GM19351 (cell line): ENCODE measurements around the gene ZMIZ2.

Source experiments
- ATAC-seq: cut with Tn5 transposase; IDR thresholded peaks from one replicate; pipeline ENCODE4 v1.9.1; 2021; ENCODE audit warnings: mild to moderate bottlenecking, moderate library complexity; ENCODE audit not compliant: unreplicated experiment

The ZMIZ2 gene

DNA sequence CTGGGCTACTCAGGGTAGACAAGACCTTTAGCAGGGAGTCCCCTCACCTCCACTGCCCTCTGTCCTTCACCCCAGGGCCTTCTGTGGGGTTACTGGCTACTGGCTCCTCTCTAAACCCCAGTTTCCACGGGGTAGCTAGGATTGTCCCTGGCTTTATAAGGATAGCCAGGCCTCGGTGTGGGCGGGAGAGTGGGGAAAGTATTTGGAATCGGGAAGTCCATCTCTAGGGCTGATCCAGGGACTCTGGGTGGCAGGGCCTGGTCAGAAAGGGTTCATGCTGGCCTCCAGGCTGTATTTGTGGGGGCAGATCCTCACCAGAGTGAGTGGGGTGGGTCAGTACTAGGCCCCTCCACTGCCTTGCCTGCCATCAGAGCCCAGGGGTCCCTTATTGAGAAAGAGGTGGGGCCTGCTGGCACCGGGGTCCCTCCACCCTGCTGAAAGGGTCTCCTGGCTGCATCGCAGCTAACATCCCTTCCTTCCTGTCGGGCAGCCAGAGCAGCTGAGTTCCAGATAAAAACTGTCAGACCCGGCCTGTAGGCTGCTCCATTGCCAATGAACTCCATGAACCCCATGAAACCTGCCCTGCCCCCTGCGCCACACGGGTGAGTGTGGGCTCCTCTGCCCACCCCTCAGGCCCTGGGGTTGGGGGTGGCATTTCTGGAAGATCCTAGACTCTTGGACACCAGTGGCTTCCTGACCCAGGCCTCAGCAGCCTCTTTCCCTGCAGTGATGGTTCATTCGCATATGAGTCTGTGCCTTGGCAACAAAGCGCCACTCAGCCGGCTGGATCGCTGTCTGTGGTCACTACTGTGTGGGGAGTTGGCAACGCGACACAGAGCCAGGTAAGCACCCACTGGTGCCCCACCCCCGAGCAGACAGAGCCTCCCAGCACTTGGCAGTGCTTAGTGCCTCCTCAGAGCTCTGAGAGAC, 7.3 kb downstream of the ZMIZ2 start:
- no peak for ATAC-seq

DNA sequence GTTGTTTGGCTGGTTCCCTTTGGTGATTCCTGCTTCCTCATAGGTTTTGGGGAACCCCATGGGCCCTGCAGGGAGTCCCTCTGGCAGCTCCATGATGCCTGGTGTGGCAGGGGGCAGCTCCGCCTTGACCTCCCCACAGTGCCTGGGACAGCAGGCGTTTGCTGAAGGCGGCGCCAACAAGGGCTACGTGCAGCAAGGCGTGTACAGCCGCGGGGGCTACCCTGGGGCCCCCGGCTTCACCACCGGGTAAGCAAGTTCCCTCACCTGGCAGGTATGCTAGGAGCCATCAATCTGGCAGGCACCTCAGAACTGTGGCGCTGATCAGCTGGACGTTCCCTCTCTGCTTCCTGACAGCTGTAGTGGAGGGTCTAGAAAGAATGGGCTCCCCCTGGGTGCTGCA, 8.3 kb downstream of the ZMIZ2 start:
- ATAC-seq: no peak

DNA sequence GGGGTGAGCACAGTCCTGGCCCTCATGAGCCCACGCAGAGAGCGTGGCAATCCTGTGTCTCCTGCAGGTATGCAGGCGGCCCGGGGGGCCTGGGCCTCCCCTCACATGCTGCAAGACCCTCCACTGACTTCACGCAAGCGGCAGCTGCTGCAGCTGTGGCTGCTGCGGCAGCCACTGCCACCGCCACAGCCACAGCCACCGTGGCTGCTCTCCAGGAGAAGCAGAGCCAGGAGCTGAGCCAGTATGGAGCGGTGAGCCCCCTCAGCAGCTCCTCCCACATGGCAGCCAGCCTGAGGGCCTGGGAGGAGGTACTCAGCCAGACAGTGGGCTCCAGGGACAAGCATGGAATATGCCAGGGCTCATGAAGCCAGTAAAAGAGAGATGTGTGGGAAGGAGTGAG, 8.7 kb downstream of the ZMIZ2 start:
- no peak for ATAC-seq

DNA sequence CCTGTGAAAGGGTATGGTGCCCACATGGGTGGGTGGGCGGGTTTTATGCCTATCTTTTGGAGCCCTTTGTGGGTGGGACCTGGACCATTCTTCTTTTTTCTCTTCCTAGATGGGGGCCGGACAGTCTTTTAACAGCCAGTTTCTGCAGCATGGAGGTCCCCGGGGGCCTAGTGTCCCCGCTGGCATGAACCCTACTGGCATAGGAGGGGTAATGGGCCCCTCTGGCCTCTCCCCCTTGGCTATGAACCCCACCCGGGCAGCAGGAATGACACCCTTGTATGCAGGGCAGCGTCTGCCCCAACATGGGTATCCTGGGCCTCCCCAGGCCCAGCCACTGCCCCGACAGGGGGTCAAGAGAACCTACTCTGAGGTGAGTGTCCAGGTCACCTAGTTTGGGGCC, 9.1 kb downstream of the ZMIZ2 start:
- ATAC-seq: no peak

DNA sequence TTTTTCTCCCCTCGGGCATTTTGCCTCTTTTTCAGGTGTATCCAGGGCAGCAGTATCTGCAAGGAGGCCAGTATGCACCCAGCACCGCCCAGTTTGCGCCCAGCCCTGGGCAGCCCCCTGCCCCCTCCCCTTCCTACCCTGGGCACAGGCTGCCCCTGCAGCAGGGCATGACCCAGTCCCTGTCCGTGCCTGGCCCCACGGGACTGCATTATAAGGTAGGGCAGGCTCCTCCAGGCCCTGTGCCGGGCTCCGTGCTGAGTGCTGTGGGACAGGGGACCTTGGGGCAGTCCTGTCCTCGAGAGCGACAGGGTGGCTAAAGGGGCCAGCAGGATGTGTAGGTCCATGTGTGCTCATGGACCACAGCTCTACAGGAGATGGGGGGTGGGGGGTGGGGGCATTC, 10.6 kb downstream of the ZMIZ2 start:
- ATAC-seq: no peak

DNA sequence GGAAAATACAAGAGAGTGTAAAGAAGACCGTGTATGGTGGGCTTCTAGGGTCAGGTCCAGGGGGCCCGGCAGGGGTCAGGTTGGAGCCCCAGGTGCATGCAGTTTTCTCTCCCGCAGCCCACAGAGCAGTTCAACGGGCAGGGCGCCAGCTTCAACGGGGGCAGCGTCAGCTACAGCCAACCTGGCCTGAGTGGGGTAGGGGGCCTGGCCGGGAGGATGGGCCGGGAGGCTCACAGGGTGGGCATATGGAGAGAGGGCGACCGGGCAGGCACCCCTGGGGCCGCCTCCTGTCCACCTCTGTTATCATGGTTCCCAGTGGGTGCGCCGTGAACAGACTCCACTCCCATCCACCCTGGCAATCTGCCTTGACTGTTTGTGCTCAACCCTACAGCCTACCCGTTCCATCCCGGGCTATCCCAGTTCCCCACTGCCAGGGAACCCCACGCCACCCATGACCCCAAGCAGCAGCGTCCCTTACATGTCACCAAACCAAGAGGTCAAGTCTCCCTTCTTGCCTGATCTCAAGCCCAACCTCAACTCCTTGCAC, 11.5 kb downstream of the ZMIZ2 start:
- ATAC-seq: no peak

DNA sequence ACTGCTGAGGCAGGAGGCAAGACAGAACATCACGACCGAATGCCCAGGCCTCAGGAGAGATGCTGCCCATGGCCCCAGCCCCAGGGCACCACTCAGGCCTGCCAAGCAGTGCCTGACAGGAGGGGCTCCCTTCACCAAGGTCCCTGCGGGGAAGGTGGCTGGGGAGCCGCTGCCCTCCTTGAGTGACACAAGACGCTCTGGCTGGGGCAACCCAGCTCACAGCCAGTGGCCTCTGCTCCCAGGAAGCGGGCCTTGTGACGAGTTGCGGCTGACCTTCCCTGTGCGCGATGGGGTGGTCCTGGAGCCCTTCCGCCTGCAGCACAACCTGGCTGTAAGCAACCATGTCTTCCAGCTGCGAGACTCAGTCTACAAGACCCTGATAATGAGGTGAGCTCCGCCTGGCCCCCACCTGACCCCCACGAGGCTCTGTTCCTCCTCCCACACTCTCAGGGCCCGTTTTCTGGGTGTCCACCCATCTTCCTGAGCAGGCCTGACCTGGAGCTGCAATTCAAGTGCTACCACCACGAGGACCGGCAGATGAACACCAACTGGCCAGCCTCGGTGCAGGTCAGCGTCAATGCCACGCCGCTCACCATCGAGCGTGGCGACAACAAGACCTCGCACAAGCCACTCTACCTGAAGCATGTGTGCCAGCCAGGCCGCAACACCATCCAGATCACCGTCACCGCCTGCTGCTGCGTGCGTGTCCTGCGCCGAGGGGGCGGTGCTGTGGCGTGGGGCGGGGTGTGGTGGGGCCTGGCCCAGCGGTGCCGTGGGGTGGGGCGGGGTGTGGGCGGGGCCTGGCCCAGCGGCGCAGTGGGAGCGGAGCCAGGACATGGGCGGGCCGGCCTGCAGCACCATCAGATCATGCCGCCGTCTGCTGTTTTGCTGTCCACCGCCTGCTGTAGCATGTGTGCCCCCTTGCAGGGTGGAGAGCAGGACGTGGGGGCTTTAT, 12.8 kb downstream of the ZMIZ2 start:
- ATAC-seq: no peak

DNA sequence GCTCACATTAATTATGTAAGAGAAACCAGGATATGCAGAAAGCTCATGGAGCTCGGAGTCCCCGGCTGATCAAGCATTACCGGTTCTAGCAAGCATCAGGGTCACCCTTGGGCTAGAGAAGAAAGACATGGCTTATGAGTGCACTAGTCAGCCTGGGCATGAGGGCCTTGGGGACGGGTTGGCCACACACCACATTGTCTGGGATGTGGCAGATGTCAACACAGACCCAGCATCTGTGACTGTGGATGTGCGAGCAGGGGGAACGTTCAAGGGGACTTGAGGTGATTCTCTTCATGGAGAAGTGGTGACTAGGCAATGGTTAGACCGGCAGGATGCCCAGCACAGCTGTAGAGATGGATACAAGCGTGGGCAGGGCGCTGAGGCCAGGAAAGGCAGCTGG, 13.7 kb downstream of the ZMIZ2 start:
- ATAC-seq: no peak

DNA sequence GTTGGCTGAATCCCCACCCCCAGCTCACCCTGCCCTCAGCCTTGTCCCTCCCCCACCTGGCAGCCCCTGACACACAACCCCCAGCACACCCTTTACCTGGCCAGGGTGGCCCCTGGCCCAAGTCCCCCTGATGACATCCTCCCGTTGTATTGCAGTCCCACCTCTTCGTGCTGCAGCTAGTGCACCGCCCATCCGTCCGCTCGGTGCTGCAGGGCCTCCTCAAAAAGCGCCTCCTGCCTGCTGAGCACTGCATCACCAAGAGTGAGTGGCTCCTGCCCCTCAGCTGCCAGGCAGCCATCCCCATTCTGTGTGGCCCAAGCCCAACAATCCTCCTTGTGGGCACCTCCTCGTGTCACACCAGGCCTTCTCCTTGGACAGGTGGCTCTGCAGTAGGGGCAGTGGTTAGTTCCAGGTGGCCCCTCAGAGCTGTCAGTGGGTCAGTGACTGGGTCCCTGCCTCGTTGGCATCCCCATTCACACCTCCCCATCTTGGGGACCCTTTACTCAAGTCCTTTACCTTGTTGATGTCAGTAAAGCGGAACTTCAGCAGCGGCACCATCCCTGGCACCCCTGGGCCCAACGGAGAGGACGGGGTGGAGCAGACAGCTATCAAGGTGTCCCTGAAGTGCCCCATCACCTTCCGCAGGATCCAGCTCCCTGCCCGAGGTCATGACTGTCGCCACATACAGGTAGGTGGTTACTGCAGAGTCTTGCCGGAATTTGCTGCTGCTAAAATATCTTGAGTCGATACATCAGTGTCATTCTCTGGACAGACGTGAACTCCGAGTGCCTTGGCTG, 14.3 kb downstream of the ZMIZ2 start:
- ATAC-seq: no peak

DNA sequence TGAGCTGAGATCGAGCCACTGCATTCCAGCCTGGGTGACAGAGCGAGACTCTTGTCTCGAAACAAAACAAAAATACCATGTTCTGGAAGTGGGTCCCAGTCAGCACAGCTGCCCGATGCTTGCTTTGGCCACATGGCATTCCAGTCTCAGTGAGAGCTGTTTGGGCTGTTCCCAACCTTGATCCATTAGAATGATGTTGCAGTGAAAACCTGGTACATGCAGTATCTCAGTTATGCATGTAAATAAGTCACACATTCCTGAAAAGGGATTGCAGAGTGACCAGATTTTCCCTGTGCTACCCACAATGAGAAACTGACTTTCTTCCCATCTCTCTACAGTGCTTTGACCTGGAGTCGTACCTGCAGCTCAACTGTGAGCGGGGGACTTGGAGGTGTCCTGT, 15.4 kb downstream of the ZMIZ2 start:
- no peak for ATAC-seq

DNA sequence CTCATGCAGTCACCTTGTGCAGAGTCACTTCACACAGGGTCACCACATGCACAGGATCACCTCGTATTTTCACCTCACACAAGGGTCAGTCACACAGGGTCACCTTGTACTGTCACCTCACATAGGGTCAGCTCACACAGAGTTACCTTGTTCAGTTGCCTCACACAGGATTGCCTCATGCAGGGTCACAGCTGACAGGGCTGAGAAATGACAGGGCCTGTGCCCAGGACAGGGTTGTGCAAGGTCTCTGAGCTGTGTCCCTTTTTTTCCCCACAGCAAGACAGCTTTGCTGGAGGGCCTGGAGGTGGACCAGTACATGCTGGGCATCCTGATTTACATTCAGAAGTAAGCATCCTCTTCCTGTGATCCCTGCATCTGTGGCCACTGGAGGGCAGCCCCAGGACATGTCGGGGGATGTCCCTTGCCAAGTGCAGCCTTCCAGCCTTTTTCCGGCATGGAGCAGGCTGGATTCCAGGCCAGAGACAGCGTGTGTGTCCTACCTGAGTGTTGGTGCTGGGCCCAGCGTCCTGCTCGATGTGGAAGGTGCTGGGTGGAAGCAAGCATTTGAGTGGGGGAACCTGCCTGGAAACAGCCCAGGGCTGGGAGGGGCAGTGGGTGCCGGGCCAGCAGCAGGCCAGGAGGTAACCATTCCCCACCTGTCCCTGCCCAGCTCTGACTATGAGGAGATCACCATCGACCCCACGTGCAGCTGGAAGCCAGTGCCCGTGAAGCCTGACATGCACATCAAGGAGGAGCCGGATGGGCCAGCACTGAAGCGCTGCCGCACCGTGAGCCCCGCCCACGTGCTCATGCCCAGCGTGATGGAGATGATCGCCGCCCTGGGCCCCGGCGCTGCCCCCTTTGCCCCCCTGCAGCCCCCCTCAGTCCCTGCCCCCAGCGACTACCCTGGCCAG, 16.3 kb downstream of the ZMIZ2 start:
- ATAC-seq: no peak

DNA sequence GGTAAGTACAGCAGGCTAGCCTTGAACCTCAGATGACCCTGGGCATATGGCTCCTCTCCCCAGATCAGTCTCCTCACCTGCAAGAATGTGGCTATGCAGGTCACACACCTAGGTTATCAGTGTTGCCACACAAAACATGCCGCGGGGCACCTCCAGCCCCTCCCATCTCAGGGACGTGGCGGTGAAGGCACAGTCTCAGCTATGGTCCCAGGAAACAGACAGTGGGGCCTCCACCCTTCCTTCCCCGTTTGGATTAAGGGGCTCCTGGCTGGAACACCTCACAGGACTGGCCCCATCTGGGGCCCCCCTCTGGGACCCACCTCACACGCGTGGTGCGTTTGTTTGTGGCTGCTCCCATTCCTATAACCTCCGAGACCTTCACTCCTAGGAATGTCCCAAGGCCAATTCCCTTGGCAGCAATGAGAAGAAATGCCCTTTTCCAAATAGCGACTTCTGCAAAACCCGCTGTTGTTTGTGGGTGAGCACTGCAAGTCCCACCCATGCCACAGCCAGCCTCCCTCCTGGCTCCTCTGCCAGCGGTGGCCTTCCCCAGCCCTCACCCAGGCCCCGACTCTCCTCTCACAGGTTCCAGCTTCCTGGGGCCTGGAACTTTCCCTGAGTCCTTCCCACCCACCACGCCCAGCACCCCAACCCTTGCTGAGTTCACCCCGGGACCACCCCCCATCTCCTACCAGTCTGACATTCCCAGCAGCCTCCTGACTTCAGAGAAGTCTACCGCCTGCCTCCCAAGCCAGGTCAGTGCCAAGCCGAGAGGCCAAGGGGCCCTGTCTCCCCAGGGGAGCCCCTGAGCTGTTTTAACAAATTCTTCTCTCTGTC, 17.1 kb downstream of the ZMIZ2 start:
- ATAC-seq: no peak

DNA sequence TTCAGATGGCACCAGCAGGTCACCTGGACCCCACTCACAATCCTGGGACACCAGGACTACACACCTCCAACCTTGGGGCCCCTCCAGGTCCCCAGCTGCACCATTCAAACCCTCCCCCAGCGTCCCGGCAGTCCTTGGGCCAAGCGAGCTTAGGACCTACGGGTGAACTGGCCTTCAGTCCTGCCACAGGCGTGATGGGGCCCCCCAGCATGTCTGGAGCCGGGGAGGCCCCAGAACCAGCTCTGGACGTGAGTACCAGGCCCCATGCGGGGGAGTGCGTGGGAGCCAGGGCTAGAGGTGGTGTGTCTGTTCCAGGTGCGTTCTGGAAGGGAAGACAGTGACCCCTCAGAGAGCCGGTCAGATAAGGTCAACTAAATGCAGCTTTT, 17.8 kb downstream of the ZMIZ2 start:
- no peak for ATAC-seq

DNA sequence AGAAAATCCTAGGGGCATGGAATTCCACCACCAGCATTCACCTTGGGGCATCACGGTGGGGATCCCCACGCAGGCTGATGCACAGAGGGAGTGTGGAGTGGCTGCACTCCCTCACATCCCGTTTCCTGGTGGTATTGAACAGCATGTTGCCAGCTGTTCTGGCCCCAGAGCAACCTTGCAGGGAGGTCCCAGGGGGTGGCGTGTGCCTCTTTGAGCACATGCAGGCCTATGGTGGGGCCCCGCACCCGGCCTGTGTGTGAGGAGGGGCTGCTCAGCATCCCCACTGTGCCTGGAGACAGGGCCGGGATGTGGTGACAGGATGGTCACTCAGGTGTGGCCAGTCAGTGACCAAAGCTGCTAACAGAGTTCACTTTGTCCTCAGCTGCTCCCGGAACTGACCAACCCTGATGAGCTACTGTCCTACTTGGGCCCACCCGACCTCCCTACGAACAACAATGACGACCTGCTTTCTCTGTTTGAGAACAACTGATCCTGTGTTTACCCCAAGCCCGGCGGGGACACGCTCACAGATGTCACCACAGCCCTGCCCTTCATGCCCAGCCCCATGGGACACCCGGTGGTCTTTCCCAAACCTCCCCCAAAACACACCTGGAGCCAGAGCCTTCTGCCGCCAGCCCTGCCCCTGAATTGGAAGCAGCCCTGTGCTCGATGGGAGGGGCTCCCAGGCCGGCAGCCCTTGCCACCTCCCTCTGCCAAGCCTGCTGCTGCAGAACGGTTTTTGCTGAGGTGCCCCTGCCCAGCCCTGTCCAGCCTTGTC, 18.7 kb downstream of the ZMIZ2 start:
- ATAC-seq: no peak

DNA sequence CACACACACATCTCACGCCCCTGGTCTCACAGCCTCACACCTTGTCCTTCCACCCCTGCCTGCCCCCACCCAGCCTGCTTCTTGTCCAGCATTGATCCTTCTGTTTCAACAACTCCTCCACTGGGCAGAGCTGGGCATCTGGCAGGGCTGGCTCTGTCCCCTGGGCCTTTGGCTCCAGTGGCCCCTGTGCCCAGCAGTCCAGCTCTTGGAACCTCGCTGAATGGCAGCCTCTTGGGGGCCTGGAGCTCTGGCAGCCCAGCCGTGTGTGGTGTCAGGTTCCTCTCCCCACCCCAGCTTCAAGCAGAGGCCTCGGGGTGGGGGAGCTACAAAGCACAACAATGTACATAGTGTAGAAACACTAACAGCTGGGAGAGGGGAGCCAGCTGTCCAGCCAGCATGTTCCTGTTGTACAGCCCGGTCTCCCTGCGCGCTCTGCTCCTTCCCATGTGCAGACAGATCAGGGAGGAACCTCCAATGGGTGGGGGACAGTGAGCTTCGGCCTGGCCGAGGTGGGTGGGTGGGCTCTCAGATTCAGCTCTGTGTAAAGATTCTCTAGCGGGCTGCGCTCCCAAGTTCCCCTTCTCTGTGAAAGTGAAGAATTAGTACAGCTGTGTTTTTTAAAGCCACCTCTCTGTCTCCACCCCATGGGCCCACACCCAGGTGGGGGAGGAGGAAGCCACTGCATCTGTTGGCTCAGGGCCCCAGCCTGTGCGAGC, 19.4 kb downstream of the ZMIZ2 start:
- ATAC-seq: no peak

DNA sequence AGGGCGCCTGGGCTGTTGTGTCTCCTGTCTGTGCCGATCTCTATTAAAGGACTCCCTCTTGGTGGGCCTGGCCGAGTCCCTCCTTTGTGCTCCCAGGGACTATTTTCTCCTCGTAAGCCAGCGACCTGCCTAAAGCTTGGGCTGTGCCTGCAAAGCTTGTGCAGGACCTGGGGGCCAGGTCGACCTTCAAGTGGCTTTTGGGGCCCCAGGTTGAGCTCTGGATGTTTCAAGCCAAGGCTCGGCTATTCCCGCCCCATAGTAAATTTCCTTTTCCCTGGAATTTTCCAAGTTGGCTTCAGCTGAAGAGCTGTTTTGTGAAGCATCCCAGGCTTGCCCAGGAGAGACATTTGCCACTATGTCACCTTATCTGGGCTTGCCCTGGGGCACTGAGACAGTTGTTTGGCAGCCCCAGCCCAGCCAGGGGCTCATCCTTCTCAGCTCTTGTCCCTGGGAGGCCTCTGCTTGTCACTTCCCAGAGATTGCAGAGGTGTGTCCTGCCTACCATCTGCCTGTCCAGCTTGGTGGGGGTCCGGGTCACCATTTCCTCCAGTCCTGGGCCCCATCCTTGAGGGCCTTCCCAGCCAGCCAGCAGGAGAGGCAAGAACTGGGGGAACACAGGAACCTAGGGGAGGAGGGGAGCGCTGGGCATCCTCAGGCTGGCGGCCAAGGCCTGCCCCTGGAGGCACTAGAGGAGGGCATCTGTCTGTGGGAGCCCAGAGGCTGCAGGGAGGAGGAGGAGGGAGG, 20.2 kb downstream of the ZMIZ2 start:
- ATAC-seq: no peak

DNA sequence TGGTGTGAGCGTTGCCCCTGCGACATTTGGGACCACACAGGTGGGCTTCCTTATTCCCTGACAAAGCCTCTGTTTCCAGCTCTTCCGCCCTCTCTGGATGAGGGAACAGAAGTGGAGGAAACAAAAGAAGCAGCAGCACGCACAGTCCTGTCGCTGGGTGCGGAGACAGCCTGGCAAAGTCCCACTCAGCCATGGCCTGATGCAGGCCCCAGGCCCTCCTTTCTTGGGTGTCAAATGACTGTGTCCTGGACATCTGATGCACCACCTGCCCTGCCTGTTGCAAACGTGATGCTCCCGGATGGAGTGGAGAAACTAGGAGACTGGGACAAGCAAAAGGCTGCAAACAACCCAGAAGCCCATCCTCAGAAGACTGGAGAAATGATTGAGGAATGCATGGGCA, 20.7 kb downstream of the ZMIZ2 start:
- ATAC-seq: no peak
